ENCODE results near the gene TYMP. TPM values are rescaled to one million over a fixed set of nuclear protein-coding genes. Genes with fewer than 3 reads are reported as not detected.

Gene TYMP
- total RNA-seq, 1 experiment from 2014 or later: 1.5 TPM

DNA sequence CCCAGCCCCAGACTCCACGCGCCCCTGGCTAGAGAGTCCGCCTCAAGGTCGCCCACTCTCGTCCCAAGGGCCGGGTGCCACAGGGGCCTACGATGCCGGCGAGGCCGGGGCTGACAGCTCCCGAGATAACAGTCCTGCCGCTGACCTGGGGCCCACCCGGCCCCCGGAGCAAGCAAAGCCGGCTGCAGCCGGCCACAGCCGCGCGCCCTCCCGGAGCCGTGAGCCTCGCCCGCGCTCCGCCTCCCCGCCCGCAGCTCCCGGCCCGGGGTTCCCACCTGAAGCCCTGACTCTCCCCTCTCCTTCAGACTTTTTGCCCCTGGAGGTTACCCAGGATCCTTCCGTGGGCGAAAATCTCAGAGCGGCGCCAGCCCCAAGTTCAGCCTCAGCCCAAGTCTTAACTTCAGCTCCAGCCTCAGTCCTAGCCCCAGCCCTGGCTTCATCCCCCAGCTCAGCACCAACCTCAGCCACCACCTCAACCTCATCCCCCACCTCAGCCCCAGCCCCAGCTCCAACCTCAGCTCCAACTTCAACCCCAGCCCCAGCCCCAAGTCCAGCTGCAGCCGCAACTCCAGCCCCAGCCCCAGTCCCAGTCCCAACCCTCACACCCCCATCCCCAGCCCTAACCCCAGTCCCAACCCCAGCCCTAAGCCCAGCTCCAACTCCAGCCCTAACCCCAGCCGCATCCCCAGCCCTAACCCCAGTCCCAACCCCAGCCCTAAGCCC lies 17.6 kb upstream of the TYMP start (continued):
- TF ChIP-seq, protein P1, sequence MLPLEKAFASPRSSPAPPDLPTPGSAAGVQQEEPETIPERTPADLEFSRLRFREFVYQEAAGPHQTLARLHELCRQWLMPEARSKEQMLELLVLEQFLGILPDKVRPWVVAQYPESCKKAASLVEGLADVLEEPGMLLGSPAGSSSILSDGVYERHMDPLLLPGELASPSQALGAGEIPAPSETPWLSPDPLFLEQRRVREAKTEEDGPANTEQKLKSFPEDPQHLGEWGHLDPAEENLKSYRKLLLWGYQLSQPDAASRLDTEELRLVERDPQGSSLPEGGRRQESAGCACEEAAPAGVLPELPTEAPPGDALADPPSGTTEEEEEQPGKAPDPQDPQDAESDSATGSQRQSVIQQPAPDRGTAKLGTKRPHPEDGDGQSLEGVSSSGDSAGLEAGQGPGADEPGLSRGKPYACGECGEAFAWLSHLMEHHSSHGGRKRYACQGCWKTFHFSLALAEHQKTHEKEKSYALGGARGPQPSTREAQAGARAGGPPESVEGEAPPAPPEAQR (CRISPR knock-in tag; IDR thresholded peaks at IDR 0.05): no peak
- TF ChIP-seq ZBTB21 (CRISPR knock-in tag; IDR thresholded peaks at IDR 0.05; ENCODE audit: borderline replicate concordance) (no peak), JUN (CRISPR knock-in tag; IDR thresholded peaks at IDR 0.05) (no peak), MXD4 (CRISPR knock-in tag; IDR thresholded peaks at IDR 0.05; ENCODE audit: borderline replicate concordance) (no peak)

DNA sequence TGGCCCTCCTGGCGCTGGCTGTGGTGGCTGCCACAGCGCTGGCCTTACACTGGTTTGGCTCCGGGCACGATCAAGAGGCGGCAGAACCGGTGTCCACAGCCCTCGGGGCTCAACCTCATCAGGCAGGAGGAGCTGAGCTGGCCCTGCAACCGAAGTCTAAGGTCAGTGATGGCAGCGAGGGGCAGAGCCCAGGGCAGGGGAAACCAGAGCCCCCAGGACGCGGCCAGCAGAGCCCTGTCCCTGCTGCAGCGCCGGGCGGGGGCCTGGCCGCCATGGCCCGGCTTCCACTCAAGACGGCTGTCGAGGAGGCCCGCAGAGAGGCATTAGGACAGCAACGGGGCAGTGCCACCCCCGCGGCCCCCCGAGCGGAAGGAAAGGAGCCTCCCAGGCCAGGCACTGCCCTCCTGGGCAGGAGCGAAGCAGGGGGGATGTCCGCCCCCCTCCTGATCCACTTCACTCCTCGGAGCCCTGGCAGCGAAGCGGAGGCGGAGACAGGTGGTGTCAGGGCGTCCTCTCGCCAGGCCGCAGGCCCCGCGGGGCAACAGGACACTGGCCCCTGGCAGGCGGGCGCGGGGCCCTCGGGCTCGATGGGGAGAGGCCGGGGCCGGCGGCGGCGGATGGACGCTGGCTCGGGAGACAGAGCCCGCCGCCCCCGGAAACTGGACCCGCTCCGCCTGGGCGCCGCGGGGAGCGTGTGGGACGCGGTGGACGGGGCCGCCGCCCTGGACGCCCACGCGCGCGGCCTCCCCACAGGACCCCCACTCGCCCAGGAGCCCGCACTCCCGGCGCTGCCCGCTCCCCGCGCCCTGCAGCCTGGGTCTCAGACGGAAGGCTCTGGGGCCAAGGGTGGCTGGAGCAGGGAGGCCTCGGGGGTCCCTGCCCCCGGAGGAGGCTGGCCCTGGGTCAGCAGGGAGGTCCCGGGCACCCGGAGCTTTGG lies 16.8 kb upstream of the TYMP start:
- ChIA-PET POLR2A (no interaction called here), CTCF (interaction anchor here (1.0 to 2.5 kb wide), 5 partner anchors 16 to 75 kb away, joined by 3 to 23 read pairs (median 7); partner anchors contain the start of genes SCO2 and SYCE3)
- no peaks in the 10 kb centered on the region for H3K9me3 Mint-ChIP-seq
- DNase-seq (ENCODE audit: low spot score): no peak
- peaks cover 11% of the 10 kb centered on the region for H3K27me3 Mint-ChIP-seq (ENCODE audit: low read depth)
- no peak overlapping the region for H3K4me3 Mint-ChIP-seq
- TF ChIP-seq, protein P2, sequence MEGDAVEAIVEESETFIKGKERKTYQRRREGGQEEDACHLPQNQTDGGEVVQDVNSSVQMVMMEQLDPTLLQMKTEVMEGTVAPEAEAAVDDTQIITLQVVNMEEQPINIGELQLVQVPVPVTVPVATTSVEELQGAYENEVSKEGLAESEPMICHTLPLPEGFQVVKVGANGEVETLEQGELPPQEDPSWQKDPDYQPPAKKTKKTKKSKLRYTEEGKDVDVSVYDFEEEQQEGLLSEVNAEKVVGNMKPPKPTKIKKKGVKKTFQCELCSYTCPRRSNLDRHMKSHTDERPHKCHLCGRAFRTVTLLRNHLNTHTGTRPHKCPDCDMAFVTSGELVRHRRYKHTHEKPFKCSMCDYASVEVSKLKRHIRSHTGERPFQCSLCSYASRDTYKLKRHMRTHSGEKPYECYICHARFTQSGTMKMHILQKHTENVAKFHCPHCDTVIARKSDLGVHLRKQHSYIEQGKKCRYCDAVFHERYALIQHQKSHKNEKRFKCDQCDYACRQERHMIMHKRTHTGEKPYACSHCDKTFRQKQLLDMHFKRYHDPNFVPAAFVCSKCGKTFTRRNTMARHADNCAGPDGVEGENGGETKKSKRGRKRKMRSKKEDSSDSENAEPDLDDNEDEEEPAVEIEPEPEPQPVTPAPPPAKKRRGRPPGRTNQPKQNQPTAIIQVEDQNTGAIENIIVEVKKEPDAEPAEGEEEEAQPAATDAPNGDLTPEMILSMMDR (IDR thresholded peaks at IDR 0.05): no peak
- TF ChIP-seq, protein P3, sequence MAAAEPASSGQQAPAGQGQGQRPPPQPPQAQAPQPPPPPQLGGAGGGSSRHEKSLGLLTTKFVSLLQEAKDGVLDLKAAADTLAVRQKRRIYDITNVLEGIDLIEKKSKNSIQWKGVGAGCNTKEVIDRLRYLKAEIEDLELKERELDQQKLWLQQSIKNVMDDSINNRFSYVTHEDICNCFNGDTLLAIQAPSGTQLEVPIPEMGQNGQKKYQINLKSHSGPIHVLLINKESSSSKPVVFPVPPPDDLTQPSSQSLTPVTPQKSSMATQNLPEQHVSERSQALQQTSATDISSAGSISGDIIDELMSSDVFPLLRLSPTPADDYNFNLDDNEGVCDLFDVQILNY (CRISPR knock-in tag; IDR thresholded peaks at IDR 0.05): no peak
- TF ChIP-seq, protein P4, sequence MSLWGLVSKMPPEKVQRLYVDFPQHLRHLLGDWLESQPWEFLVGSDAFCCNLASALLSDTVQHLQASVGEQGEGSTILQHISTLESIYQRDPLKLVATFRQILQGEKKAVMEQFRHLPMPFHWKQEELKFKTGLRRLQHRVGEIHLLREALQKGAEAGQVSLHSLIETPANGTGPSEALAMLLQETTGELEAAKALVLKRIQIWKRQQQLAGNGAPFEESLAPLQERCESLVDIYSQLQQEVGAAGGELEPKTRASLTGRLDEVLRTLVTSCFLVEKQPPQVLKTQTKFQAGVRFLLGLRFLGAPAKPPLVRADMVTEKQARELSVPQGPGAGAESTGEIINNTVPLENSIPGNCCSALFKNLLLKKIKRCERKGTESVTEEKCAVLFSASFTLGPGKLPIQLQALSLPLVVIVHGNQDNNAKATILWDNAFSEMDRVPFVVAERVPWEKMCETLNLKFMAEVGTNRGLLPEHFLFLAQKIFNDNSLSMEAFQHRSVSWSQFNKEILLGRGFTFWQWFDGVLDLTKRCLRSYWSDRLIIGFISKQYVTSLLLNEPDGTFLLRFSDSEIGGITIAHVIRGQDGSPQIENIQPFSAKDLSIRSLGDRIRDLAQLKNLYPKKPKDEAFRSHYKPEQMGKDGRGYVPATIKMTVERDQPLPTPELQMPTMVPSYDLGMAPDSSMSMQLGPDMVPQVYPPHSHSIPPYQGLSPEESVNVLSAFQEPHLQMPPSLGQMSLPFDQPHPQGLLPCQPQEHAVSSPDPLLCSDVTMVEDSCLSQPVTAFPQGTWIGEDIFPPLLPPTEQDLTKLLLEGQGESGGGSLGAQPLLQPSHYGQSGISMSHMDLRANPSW (CRISPR knock-in tag; conservative IDR thresholded peaks at IDR 0.05; ENCODE audit: low read depth): no peak
- TF ChIP-seq RORB (CRISPR knock-in tag; IDR thresholded peaks at IDR 0.05): no peak
- TF ChIP-seq, protein P5, sequence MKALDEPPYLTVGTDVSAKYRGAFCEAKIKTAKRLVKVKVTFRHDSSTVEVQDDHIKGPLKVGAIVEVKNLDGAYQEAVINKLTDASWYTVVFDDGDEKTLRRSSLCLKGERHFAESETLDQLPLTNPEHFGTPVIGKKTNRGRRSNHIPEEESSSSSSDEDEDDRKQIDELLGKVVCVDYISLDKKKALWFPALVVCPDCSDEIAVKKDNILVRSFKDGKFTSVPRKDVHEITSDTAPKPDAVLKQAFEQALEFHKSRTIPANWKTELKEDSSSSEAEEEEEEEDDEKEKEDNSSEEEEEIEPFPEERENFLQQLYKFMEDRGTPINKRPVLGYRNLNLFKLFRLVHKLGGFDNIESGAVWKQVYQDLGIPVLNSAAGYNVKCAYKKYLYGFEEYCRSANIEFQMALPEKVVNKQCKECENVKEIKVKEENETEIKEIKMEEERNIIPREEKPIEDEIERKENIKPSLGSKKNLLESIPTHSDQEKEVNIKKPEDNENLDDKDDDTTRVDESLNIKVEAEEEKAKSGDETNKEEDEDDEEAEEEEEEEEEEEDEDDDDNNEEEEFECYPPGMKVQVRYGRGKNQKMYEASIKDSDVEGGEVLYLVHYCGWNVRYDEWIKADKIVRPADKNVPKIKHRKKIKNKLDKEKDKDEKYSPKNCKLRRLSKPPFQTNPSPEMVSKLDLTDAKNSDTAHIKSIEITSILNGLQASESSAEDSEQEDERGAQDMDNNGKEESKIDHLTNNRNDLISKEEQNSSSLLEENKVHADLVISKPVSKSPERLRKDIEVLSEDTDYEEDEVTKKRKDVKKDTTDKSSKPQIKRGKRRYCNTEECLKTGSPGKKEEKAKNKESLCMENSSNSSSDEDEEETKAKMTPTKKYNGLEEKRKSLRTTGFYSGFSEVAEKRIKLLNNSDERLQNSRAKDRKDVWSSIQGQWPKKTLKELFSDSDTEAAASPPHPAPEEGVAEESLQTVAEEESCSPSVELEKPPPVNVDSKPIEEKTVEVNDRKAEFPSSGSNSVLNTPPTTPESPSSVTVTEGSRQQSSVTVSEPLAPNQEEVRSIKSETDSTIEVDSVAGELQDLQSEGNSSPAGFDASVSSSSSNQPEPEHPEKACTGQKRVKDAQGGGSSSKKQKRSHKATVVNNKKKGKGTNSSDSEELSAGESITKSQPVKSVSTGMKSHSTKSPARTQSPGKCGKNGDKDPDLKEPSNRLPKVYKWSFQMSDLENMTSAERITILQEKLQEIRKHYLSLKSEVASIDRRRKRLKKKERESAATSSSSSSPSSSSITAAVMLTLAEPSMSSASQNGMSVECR (CRISPR knock-in tag; IDR thresholded peaks at IDR 0.05; ENCODE audit: borderline replicate concordance): no peak
- TF ChIP-seq, protein P6, sequence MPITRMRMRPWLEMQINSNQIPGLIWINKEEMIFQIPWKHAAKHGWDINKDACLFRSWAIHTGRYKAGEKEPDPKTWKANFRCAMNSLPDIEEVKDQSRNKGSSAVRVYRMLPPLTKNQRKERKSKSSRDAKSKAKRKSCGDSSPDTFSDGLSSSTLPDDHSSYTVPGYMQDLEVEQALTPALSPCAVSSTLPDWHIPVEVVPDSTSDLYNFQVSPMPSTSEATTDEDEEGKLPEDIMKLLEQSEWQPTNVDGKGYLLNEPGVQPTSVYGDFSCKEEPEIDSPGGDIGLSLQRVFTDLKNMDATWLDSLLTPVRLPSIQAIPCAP (CRISPR knock-in tag; IDR thresholded peaks at IDR 0.05): no peak
- TF ChIP-seq, protein P7, sequence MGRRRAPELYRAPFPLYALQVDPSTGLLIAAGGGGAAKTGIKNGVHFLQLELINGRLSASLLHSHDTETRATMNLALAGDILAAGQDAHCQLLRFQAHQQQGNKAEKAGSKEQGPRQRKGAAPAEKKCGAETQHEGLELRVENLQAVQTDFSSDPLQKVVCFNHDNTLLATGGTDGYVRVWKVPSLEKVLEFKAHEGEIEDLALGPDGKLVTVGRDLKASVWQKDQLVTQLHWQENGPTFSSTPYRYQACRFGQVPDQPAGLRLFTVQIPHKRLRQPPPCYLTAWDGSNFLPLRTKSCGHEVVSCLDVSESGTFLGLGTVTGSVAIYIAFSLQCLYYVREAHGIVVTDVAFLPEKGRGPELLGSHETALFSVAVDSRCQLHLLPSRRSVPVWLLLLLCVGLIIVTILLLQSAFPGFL (CRISPR knock-in tag; IDR thresholded peaks at IDR 0.05; ENCODE audit: borderline replicate concordance): no peak
- no peak for TF ChIP-seq FOXJ3 (CRISPR knock-in tag; IDR thresholded peaks at IDR 0.05; ENCODE audit: borderline replicate concordance)
- TF ChIP-seq NR2C2 (CRISPR knock-in tag; IDR thresholded peaks at IDR 0.05): no peak
- no peak for TF ChIP-seq SMAD4 (CRISPR knock-in tag; IDR thresholded peaks at IDR 0.05)
- TF ChIP-seq GTF2I (CRISPR knock-in tag; conservative IDR thresholded peaks at IDR 0.05): no peak
- TF ChIP-seq ZNF423 (CRISPR knock-in tag; IDR thresholded peaks at IDR 0.05): no peak
- no peak for TF ChIP-seq ATF1 (CRISPR knock-in tag; IDR thresholded peaks at IDR 0.05)
- TF ChIP-seq, protein P8, sequence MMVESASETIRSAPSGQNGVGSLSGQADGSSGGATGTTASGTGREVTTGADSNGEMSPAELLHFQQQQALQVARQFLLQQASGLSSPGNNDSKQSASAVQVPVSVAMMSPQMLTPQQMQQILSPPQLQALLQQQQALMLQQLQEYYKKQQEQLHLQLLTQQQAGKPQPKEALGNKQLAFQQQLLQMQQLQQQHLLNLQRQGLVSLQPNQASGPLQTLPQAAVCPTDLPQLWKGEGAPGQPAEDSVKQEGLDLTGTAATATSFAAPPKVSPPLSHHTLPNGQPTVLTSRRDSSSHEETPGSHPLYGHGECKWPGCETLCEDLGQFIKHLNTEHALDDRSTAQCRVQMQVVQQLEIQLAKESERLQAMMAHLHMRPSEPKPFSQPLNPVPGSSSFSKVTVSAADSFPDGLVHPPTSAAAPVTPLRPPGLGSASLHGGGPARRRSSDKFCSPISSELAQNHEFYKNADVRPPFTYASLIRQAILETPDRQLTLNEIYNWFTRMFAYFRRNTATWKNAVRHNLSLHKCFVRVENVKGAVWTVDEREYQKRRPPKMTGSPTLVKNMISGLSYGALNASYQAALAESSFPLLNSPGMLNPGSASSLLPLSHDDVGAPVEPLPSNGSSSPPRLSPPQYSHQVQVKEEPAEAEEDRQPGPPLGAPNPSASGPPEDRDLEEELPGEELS (CRISPR knock-in tag; IDR thresholded peaks at IDR 0.05): no peak
- H3K4me1 Mint-ChIP-seq: no peaks in the 10 kb centered on the region
- no peaks in the 10 kb centered on the region for H3K36me3 Mint-ChIP-seq
- no peak for ATAC-seq
- H3K27ac Mint-ChIP-seq: no peak overlapping the region

Measured in WTC11 (cell line).